KBM-7 (cell line): Measurements from ENCODE around the gene SYT12.

ENCODE experiments used
- DNase-seq: peaks from one replicate; pipeline ENCODE4 v3.0.0-alpha.2; 2015
- in situ Hi-C: fragments of 300-500 bp; cut with MboI; formaldehyde crosslinking; loops from 2 replicates; pipeline ENCODE4 v1.14.3; 2020; ENCODE audit warnings: low sequenced_read_pairs, low pct_unique_long_range_greater_than_20kb, mixed read lengths

The SYT12 gene

GRCh38 chr11:67051180-67051893 is 28.4 kb downstream of the SYT12 start:
- no peak for DNase-seq
- in situ Hi-C loops = no loop called here

- in situ Hi-C loops = no loop called here
- DNase-seq = no peak
Observed at GRCh38 chr11:67051945-67052488, 29.1 kb downstream of the SYT12 start.

- in situ Hi-C loops = no loop called here
- no peak for DNase-seq
Observed at GRCh38 chr11:67052891-67053290, 30.0 kb downstream of the SYT12 start.

GRCh38 chr11:67053896-67054329 is 31.0 kb downstream of the SYT12 start:
- peak; percentile 52 for DNase-seq
- in situ Hi-C loops = no loop called here

- DNase-seq = no peak
- in situ Hi-C loops = no loop called here
Observed at GRCh38 chr11:67054346-67054835, 31.5 kb downstream of the SYT12 start.

GRCh38 chr11:67054836-67055523 is 32.0 kb downstream of the SYT12 start:
- no peak for DNase-seq
- in situ Hi-C loops = no loop called here

GRCh38 chr11:67055812-67056211 is 32.9 kb downstream of the SYT12 start:
- in situ Hi-C loops = no loop called here
- no peak for DNase-seq

- DNase-seq = no peak
- in situ Hi-C loops = no loop called here
Observed at GRCh38 chr11:67056267-67057204, 33.6 kb downstream of the SYT12 start, which contains the start of gene RHOD. RHOD (plus strand) TSS chr11:67056847; CDS start chr11:67056903, 56 bp downstream.

- in situ Hi-C loops = no loop called here
- DNase-seq = no peak
Observed at GRCh38 chr11:67057205-67057672, 34.3 kb downstream of the SYT12 start.

- in situ Hi-C loops = no loop called here
Observed at GRCh38 chr11:67058506-67058905, 35.6 kb downstream of the SYT12 start.

GRCh38 chr11:67059671-67060070 is 36.7 kb downstream of the SYT12 start:
- in situ Hi-C loops = no loop called here
- no peak for DNase-seq

More at GRCh38 chr11:67058506-67058905, 35.6 kb downstream of the SYT12 start:
- DNase-seq = no peak

- DNase-seq = no peak
- in situ Hi-C loops = no loop called here
Observed at GRCh38 chr11:67060111-67060522, 37.2 kb downstream of the SYT12 start.

GRCh38 chr11:67062526-67063373 is 39.8 kb downstream of the SYT12 start:
- in situ Hi-C loops = no loop called here
- DNase-seq = no peak

- in situ Hi-C loops = no loop called here
- DNase-seq = no peak
Observed at GRCh38 chr11:67066333-67066709, 43.4 kb downstream of the SYT12 start.

GRCh38 chr11:67071420-67072284 is 48.7 kb downstream of the SYT12 start:
- in situ Hi-C loops = no loop called here
- DNase-seq = peak; percentile 70

GRCh38 chr11:67072295-67072694 is 49.4 kb downstream of the SYT12 start:
- DNase-seq = no peak
- in situ Hi-C loops = no loop called here

GRCh38 chr11:67073908-67074307 is 51.0 kb downstream of the SYT12 start:
- in situ Hi-C loops = no loop called here
- DNase-seq = no peak
